ENCODE data around the gene WFDC9. TPM values are rescaled to one million over a fixed set of nuclear protein-coding genes. Genes with fewer than 3 reads are reported as not detected.
"Not testable (repeated sequence)": the region's sequence is repeated elsewhere in the genome, so short reads cannot be mapped to it uniquely, and the experiment has no call there.

WFDC9 gene
- total RNA-seq, 3 donors from 2014 or later, result not detected

DNA sequence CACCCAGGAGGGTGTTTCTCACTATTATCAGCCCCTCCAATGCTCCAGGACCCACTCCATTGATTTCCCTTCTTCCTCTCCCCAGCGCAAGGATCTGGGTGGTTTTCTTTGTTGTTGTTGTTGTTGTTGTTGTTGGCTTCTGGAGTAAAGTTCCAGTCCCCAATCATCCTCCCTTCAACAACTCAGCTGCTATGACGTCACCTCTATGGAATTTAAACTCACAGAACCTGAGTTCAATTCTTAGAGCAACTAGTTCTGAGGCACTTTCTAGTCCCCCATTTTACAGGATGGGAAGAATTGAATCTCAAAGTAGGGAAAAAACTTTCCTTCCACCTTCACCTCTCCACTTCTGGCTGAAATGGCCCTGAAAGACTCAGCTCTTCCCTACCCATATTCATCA lies 42.3 kb downstream of the WFDC9 start:
- intact Hi-C loops (cut with DNase I, micrococcal nuclease), result no loop called here
- no peak for DNase-seq
- H3K9me3 ChIP-seq, result no peaks in the 10 kb centered on the region
- no peaks in the 10 kb centered on the region for H3K4me1 ChIP-seq (ENCODE audit: low read depth)
- H3K4me3 ChIP-seq, result no peak overlapping the region
- TF ChIP-seq, protein P1, sequence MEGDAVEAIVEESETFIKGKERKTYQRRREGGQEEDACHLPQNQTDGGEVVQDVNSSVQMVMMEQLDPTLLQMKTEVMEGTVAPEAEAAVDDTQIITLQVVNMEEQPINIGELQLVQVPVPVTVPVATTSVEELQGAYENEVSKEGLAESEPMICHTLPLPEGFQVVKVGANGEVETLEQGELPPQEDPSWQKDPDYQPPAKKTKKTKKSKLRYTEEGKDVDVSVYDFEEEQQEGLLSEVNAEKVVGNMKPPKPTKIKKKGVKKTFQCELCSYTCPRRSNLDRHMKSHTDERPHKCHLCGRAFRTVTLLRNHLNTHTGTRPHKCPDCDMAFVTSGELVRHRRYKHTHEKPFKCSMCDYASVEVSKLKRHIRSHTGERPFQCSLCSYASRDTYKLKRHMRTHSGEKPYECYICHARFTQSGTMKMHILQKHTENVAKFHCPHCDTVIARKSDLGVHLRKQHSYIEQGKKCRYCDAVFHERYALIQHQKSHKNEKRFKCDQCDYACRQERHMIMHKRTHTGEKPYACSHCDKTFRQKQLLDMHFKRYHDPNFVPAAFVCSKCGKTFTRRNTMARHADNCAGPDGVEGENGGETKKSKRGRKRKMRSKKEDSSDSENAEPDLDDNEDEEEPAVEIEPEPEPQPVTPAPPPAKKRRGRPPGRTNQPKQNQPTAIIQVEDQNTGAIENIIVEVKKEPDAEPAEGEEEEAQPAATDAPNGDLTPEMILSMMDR (IDR thresholded peaks at IDR 0.05), result no peak
- no peak for ATAC-seq
- no peaks in the 10 kb centered on the region for H3K36me3 ChIP-seq (ENCODE audit: low read depth)

DNA sequence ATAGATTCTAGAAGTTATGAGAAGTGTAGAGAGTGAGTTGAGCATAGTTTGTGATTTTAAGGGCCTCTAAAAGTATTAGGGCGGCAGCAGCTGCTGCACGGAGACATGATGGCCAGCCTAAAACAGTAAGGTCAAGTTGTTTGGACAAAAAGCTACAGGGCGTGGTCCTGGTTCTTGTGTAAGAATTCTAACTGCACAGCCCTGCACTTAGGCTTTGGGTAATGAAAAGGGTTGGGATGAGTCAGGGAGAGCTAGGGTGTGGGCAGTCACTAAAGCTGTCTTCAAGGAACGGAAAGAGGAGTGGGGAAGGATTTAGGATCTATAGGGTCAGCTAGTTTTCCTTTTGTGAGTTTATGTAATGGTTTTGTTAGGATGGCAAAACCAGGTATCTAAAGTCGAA lies 45.1 kb downstream of the WFDC9 start:
- H3K9me3 ChIP-seq; intact Hi-C loops (cut with DNase I, micrococcal nuclease); H3K4me1 ChIP-seq (ENCODE audit: low read depth); ATAC-seq; H3K36me3 ChIP-seq (ENCODE audit: low read depth); H3K4me3 ChIP-seq: not testable (repeated sequence)
- DNase-seq, result peak in 1 of 3 donors; percentile 3

DNA sequence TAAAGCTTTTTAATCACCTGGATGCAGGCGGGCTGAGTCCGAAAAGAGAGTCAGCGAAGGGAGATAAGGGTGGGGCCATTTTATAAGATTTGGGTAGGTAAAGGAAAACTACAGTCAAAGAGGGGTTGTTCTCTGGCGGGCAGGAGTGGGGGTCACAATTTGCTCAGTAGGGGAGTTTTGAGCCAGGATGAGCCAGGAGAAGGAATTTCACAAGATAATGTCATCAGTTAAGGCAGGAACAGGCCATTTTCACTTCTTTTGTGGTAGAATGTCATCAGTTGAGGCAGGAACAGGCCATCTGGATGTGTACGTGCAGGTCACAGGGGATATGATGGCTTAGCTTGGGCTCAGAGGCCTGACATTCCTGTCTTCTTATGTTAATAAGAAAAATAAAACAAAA lies 46.8 kb downstream of the WFDC9 start:
- ATAC-seq; H3K4me1 ChIP-seq (ENCODE audit: low read depth); H3K9me3 ChIP-seq; DNase-seq; H3K36me3 ChIP-seq (ENCODE audit: low read depth); intact Hi-C loops (cut with DNase I, micrococcal nuclease); H3K4me3 ChIP-seq: not testable (repeated sequence)

DNA sequence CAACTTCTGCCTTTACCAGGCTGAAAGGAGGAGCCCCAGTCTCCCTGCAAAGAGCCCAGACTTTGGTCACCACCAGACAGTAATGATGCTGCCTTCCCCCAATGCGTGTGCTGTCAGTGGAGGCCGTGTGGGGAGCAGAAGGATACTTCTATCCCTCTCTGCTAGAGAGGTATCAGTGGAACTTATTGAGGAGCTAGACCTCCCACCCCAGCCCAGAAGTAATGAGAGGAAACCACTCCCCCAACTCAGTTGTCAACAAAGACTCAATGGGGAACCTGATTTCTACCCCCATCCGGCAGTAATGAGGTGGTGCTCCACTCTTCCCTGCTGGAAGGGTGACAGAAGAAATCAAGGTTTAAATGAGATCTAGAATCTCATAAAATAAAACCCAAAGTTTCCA lies 47.6 kb downstream of the WFDC9 start:
- TF ChIP-seq, protein P1 (IDR thresholded peaks at IDR 0.05), result no peak
- Histone ChIP-seq H3K4me3 (no peak overlapping the region), H3K4me1 (ENCODE audit: low read depth) (no peaks in the 10 kb centered on the region), H3K36me3 (ENCODE audit: low read depth) (no peaks in the 10 kb centered on the region), H3K9me3 (no peaks in the 10 kb centered on the region)
- intact Hi-C loops (cut with DNase I, micrococcal nuclease), result no loop called here
- no peak for ATAC-seq
- no peak for DNase-seq

DNA sequence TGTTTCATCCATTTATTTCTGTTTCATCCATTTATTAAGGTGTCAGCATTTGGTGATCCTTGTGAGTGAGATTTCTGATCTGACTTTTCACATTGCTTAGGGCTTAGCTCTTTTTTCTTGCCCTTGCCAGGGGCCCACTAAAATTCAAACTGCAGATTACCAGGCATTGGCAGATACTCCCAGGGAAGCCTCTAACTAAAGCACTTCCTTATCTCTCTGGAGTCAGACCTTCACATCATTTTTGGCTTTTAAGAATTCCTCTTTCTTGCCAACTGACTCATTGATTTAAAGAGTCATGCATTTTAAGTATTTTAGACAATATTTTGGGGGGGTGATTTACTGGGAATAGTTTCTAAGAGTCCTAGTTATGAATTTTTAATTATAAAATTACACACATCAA lies 49.4 kb downstream of the WFDC9 start:
- no peaks in the 10 kb centered on the region for H3K36me3 ChIP-seq (ENCODE audit: low read depth)
- ATAC-seq, result no peak
- TF ChIP-seq, protein P1 (IDR thresholded peaks at IDR 0.05), result no peak
- intact Hi-C loops (cut with DNase I, micrococcal nuclease), result no loop called here
- no peaks in the 10 kb centered on the region for H3K9me3 ChIP-seq
- no peak for DNase-seq
- H3K4me1 ChIP-seq (ENCODE audit: low read depth), result no peaks in the 10 kb centered on the region
- H3K4me3 ChIP-seq, result no peak overlapping the region

DNA sequence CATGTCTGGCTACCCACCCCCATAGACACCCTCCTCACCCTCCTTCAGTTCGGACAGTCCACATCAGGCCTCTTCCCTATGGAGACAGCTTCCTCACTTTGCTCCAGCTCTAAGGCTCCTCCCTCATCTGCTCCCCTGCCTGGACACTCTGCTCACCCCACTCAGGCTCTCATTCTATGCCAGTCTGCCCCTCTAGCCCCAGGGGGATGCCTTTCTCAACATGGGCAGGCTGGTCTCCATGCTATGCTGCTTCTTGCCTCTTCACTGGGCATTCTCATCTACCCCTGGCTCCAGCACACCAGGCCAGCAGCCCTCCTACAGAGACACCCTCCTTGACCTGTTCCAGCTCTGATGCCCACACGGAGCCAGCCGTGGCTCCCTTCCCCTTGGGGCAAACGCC lies 51.9 kb downstream of the WFDC9 start, which contains the start of gene WFDC8:
TSS of gene WFDC8 (minus strand) at position 101 of the 400 bp plus-strand sequence. CDS start at position 64, 37 bp downstream.
- Histone ChIP-seq H3K9me3 (no peaks in the 10 kb centered on the region), H3K36me3 (ENCODE audit: low read depth) (no peaks in the 10 kb centered on the region), H3K4me1 (ENCODE audit: low read depth) (no peaks in the 10 kb centered on the region), H3K4me3 (no peak within 1 kb of the TSS)
- intact Hi-C loops (cut with DNase I, micrococcal nuclease), result no loop called here
- DNase-seq, result no peak
- no peak for ATAC-seq
- TF ChIP-seq, protein P1 (IDR thresholded peaks at IDR 0.05), result no peak

DNA sequence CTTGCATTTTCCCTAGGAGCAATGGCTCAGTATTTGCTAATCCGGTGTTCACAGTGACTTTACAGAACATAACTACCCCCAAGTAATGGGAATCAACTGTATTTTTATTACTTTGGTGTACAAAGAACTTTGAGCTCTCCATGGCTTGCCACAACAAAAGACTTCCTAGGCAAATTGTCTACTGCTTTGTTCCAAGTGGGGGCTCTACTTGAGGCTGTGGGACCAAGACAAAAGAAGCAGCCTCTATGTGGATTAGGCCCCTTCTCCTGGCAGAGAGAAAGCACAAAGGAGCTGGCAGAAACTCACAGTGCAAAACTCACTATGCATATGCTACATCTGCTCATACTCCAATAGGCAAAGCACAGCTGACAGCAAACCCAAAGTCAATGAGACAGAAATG lies 52.9 kb downstream of the WFDC9 start:
- no peaks in the 10 kb centered on the region for H3K9me3 ChIP-seq
- no peaks in the 10 kb centered on the region for H3K4me1 ChIP-seq (ENCODE audit: low read depth)
- TF ChIP-seq, protein P1 (IDR thresholded peaks at IDR 0.05), result no peak
- DNase-seq, result no peak
- intact Hi-C loops (cut with DNase I, micrococcal nuclease), result no loop called here
- ATAC-seq, result no peak
- no peak overlapping the region for H3K4me3 ChIP-seq
- H3K36me3 ChIP-seq (ENCODE audit: low read depth), result no peaks in the 10 kb centered on the region

Data from mucosa of descending colon (tissue), 3 donors.